G401 (cell line): Measurements from ENCODE around the gene LAPTM5. TPM values are rescaled to one million over a fixed set of nuclear protein-coding genes. Genes with fewer than 3 reads are reported as not detected.
A peak's percentile ranks its signal among the peaks of the same experiment; 100 is the strongest.

ENCODE experiments used
- DNase-seq: peaks from one replicate; pipeline ENCODE4 v3.0.0-alpha.2; 2015; ENCODE audit warnings: low spot score
- in situ Hi-C: cut with HindIII; loops from 2 replicates; pipeline ENCODE4 v1.10.0; 2016; ENCODE audit warnings: low sequenced_read_pairs, mixed read lengths
- total RNA-seq: library from RNA; depleted of rRNA; stranded (reverse); fragments of >200 nt; shearing (Covaris generic); gene quantifications from 2 replicates; pipeline ENCODE4 v1.2.3, GENCODE V29; 2014

LAPTM5 gene
- total RNA-seq, 1 experiment from 2014 or later = not detected

DNA sequence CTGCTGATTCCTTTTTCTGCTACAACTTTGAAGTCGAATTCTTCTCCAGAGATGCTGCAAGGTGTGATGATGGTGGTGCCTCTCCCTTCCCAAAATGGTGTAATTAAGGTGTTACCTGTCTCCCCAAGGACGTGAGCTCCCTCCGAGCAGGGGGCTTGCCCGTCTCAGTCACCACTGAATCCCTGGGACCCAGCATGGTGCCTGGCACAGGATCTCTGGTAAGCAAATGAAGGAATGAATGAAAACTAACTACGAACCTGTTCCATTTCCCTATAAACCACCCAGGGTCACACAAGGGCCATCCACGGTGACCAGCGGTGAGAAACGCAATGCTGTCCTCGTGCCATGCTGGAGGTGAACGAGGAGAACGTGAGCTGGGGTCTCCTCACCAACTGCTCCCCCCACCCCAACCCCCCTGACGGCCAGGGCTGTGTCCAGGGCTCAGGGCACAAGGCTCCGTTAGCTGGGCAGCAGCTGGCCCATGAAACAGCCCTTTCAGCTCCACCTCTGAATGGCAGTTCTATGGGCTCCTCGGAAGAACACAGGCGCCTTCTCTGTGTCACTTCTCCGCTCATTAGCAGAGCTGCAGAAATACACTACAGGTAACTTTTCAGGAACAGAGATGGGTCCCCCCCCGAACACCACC lies 32.0 kb downstream of the LAPTM5 start:
- in situ Hi-C loops = no loop called here

DNA sequence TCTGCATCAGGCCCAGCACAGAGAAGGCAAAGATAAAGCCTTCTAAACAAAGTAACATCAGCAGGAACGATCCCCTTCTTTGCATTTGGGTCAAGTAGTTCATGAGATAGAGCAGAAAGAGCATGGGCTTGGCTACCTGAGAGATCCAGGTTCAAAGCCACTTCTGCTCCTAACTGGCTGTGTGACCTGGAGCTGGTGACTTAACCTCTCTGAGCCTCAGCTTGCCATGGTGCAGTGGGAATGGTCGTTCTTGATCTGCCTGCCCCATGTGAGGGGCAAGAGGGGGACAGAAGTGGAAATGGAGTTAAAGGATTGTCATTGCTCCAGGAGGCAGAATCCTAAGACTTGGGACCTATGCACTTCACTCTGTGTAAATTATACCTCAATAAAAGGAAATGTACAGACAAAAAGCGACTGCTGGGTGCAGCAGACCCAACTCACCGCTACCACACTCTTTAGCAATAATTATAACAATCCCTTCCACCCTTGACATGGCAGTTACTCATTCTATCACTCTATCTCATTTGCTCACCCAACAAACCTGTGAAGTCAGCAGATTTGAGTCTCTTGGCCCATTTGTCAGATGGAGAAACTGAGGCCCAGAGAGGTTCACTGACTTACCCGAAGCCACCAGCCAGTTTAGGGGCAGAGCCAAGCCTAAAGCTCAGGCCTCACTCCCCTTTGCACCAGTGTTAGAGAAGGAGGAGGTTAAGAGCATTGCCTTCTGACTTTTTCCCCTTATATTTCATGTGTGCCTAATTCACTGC lies 32.7 kb downstream of the LAPTM5 start:
- in situ Hi-C loops = no loop called here
- no peak for DNase-seq

More for the DNA sequence above, 32.0 kb downstream of the LAPTM5 start:
- DNase-seq = no peak

DNA sequence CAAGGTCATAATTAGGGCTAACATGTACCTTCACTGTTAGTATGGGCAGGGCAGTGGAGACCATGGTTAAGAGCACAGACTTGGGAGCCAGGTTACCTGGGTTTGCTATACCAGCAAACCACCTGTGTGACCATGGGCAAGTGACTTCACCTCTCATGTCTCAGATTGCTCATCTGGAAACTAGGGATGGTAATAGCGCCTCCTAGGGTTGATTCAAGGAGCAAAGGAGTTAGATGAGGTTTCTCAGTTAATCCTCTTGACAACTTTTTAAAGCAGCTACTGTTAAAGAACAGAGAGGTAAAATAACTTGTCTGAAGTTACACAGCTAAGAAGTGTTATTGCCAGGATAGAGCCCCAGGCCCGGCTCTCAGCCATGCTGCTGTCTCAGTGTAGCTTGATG lies 33.4 kb downstream of the LAPTM5 start:
- no peak for DNase-seq
- in situ Hi-C loops = no loop called here

DNA sequence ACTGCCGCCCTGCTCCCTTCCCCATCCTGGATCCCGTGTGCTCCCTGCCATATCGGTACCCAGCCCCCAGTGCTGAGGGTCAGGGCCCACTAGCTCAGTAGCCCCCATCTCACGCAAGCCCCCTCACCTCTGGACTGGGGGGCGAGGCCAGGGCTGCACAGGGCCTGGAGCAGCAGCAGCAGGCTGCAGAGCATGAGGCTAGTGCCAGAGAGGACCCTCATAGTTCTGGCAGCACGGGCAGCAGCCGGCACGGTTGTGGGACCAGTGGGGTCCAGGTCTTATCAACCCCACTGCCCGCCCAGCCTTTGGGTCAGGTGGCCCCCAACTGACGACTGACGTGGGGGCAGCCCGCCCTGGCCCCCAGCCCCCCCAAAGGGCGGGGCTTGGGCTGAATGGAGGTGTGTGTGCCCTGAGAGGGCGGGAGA lies 34.2 kb downstream of the LAPTM5 start, which contains the start of gene MATN1:
MATN1 (minus strand) TSS at position 255 of the 425 bp plus-strand sequence; CDS start at position 221, 34 bp downstream.
- in situ Hi-C loops = no loop called here
- no peak for DNase-seq

DNA sequence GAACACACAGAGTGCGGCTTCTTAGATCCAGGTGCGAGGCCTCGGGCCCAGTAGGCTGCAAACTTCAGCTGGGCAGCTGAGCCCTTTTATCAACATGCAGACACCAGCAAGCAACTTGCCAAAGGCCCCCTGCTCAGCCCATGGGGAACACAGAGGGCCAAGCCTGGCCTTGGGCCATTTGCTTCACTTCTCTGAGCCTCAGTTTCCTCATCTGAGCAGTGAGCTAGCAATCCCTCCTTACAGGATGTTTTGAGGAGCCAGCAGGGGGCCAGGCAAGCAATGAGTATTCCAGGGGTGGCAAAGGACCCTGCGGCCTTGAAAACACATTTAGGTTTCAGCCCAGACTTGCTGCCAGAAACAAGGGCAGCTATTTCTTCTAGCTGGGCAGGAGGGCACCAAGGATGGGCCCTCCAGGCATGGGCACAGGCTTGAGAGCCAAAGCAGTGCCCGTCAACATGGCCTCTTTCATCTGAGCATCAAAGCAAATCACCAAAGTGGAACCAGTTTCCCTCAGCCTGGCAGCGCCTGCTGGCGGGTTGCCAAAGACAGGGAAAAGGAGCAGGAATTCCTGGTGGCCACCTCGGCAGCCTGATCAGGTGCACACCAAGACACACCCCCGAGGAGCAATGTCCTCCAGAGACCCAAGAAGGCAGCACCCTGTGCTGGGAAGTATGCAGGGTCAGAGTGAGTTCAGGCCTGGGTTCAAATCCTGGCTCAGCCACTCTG lies 35.6 kb downstream of the LAPTM5 start:
- in situ Hi-C loops = no loop called here
- no peak for DNase-seq

DNA sequence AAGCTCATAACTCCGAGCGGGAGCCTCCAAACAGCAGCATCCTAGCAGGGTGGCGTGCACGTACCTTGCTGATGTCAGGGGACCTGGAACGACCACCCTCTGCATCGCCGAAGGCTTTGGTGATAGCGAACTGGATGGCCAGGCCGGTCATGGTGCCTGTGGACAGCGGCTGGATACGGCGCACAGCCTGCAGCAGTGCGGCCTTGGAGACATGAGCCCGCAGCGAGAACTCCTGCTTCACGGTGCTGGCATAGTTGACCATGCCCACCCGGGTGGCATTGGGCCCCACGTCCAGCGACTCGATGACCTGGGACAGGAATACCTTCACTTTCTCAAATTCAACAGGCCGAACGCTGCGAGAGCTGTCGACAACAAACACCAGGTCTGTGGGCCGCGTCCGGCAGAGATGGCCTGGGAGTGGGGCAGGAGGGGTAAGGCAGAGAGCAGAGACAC lies 36.2 kb downstream of the LAPTM5 start:
- in situ Hi-C loops = no loop called here
- DNase-seq = no peak

DNA sequence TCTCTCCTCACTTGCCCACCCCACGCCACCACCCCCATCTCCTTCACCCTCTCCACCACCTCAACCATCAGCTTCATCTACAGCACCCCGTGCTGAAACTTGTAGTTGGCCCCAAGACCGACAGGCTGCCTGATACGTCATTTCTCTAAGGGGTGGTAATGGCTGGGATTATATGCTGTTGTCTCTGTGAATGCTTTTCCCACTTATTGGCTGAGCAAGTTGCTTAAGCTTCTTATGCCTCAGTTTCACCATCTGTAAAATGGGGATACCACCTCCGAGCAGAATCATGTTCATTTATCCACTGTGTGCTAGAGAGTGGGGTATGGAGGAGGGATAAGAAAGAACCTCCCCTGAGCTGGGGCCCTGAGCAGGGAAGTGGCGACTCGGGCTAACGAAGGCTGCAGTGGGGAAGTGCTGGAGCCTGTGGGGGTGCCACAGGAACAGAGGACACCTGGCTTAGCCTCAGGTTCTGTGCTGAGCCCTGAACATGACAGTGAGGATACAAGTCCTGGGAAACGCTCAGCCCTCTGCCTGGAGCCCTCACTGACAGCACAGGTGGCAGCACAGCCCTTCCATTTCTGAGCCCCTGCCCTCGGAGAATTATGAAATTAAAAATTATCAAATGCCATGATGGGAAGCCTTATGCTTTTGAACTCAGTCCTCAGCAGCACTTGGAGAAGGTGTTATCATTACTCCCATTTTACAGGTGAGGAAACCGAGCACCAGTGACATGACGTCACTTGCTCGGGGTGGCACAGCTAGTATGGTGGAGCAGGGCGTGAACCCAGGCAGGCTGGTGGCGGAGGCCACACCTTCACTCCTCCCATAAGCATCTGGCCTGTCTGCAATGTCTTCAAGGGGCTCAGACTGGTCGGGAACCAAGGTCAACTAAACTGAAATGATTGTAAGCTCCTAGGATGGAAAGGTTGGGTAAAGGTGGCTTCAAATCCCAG lies 37.0 kb downstream of the LAPTM5 start:
- no peak for DNase-seq
- in situ Hi-C loops = no loop called here

DNA sequence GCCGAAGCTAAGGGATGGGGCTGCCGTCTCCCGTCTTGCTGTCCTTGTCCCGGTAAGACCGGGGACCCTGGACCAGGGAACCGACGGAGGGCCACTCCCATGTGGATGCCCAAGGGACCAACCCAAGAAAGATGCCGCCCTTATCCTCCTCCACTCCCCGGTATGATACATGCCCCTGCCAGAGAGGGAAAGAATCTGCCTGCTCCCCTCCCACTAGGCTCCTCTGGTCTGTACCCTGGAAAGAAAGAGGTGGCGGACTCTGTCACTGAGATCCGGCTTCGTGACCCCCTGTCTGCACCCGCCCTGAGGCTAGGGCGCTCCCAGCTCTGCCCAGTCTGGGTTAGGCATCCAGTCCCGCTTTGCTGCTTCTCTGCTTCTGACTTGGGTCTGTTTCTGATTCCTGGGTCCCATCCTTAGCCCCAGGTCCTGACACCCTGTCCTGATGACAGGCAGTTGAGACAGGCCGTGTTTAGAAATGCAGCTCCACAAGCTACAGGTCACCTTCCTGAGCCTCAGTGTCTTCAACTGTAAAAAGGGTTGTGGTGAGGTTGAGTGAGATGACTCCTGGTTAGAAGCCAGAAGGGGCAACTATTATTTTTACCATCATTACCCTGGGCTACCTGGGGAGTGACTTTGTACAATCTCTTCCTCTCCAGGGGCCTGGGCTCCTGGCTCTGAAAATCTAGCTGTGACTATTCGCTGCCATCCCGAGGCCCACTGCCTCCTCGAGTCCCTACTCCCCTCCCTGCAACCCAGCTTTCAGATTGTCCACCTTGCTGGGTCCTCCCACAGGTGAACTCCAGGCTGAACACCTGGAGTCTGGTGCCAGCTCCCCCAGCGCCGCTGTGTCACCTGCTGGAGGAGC lies 37.9 kb downstream of the LAPTM5 start:
- in situ Hi-C loops = no loop called here
- DNase-seq = peak; percentile 87

DNA sequence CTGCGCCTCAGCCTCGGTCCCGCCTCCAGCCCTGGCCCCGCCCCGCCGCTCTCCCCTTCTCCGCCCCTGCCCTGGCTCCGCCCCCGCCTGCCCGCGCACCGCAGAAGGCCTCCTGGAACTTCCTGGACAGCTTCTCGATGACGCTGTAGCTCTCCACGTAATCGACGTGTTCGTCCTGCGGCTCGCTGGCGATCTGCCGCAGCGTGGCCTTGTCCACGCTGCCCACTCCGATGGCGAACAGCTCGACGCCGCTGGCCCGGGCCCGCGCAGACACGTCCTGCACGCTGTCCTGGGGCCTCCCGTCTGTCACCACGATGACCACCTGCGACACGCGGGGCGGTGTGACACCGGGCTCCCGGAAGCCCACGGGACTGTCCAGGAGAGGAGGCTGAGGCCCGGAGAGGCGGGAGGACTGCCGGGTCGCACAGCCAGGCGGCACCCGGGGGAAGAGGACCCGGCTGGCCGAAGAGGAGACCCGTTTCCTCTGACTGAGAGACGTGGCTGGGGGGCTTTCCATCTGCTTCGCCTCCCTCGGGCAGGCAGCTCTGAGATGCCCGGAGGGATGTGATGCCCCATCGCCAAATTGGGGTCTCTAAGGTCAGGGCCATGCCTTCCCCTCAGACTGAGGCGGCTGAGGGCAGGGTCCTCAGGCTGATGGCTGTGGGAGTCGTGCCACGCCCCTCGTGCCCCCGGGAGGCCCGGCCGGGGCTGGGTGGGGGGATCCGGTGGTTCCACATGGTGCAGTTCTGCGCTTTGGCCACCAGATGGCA lies 38.8 kb downstream of the LAPTM5 start:
- DNase-seq = no peak
- in situ Hi-C loops = no loop called here

DNA sequence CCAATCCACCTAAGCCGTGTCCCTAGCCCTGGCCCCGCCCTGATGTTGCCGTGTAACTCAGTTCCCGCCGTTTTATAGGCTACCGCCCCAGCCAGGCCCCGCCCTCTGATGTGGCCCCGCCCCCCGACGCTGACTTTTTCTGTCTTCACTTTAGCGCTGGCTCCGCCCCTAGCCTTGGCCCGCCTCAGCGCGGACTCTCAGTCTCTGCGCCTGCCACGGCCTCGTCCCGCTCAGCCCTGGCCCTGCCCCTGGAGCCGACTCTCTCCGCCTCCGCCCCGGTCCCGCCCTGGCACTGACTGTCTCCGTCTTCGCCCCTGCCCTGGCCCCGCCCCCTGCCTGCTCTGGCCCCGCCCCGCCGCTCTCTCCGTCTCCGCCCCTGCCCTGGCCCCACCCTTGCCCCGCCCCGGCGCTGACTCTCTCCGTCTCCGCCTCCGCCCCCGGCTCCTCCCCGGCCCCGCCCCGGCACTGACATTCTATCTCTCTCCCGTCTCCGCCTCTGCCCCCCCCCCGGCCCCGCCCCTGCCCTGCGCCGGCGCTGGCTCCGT lies 39.4 kb downstream of the LAPTM5 start:
- in situ Hi-C loops = no loop called here

DNA sequence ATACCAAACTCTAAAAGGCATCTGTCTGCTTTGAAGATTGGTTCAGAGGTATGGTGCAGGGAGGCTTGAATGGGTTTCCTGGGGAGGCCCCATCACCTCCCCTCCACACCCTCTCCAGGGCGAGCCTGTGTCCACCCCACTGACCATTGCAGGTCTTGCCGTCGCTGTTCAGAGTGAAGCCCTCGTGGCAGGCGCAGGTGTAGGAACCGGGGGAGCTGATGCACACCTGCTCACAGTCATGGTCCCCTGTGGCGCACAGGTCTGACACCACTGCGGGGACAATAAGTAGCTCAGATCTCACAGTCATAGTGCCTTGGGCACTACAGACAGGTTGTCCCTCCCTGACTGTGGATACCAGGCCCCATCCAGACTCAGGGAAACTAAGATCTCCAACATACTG lies 40.9 kb downstream of the LAPTM5 start:
- in situ Hi-C loops = no loop called here
- no peak for DNase-seq

More for the DNA sequence above, 39.4 kb downstream of the LAPTM5 start:
- peak; percentile 98 for DNase-seq

DNA sequence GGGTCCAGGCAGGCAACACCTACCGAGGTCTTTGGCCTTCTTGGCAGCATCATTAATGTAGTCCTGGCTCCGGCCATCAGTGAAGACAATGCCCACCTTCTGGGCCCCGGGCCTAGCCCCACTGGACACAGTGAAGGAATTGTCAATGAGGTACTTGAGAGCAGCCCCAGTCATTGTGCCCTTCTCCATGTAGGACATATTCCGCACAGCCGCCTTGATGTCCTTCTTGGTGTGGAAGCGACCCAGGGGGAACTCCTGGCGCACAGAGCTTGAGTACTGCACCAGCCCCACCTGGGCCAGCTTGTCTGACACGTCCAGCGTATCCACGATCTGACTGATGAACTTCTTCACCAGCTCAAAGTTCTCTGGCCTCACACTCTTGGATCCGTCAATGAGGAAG lies 41.7 kb downstream of the LAPTM5 start:
- in situ Hi-C loops = no loop called here
- DNase-seq = no peak

DNA sequence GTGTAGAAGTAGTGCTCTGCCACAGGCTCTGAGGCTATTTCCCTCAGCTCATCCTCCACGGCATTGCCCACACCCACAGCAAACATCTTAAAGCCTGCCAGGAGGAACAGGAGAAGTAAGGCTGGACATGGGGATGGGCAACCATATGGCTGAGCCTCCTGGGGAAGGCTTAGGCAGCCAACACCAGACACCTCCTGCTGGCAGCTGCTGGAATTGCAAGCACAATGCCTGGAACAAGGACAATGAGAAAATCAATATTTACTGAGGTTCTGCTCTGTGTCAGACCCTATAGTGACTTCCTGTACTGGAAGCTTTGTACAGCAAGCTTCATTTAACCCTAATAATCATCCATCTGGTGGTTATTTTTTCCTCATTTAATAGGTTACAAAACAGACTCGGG lies 42.4 kb downstream of the LAPTM5 start:
- no peak for DNase-seq
- in situ Hi-C loops = no loop called here

DNA sequence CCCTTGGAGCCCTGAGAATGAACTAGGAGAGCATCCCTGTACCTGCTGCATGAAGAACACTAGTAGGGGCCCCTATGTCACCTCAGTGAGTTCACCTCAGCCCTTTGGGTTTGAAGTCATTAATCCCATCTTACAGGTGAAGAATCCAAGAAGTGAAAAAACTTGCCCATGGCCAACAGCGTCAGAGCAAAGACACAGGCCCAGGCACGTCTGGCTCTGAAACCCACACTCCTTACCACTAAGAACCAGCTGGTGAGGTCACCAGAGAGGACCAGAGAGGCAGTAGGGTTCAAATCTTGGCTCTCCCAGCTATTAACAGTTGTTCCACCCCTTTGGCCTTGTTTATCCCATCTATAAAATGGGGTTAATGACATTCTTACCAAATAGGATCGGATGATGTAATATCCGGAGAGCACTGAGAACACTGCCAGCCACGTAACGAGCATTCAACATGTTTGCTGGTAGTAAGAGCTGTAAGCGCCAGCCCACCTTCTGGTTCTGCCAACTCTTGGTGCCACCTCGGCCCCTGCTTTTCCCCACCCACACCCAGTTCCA lies 43.0 kb downstream of the LAPTM5 start:
- in situ Hi-C loops = no loop called here

DNA sequence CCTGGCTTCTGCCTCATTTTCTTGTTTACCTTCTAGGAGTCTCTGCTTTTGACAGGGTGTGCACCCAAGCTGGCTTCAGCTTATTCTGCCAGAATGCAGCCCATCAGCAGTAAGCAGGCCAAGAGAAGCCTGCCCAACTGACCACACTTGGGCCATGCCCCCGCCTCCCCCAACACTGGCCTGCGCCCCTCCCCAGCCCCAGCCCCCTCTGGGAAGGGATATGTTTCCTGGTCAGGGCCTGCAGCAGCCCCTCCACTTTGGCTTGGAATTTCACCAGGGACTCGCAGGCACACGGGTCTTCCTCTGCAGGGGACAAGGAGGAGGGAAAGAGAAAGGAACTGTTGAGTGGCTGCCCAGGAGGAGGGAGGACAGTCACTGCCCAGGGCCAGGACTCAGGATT lies 43.5 kb downstream of the LAPTM5 start:
- in situ Hi-C loops = no loop called here
- no peak for DNase-seq

More for the DNA sequence above, 43.0 kb downstream of the LAPTM5 start:
- no peak for DNase-seq

DNA sequence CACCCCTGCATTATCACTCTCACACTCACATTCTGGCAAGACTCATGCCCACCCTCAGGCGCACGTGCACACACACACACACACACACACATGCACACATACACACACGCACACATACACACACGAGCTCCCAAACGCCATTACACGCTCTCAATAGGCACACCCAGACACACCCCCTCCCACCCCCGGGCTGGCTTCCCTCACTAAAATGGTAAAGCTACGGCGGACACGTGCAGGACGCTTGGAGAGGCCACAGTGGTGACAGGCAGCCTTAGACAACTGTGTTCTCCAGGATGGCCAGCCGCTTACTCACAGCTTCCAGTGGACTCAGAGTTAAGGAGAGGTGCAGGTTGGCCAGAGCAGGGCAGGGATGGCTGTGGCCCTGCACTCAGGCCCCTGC lies 44.3 kb downstream of the LAPTM5 start:
- no peak for DNase-seq
- in situ Hi-C loops = no loop called here

DNA sequence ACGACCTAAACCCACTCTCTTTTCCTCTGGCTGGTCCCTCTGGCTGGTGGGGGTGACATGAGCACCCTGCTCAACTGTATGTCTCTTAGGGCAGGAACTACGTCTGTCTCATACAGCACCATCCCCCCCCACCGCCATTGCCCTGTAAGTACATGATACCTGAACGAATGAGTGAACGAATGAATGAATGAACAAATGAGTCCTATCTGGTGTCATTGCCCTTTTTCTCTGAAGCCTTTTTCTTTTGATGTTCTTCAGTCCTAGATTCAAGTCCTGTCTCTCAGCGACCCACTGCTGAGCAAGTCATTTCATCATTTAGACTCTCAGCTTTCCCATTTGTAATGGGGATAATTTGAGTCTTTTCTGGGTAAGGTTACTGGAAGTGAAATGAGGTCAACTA lies 45.0 kb downstream of the LAPTM5 start:
- in situ Hi-C loops = no loop called here
- DNase-seq = no peak
